Left colon (tissue), 2 donors: ENCODE data around the gene SLC3A2. TPM values are rescaled to one million over a fixed set of nuclear protein-coding genes. Genes with fewer than 3 reads are reported as not detected.

Experiments used
- total RNA-seq, 2 donors: library from RNA; stranded (reverse); fragmentation: NEBNext Ultra II Directional; extraction: Animal tissue kit (Norgen Biotek cat#: 25700); gene quantifications; one replicate each; pipeline ENCODE4 v1.2.1, GENCODE V29; 2021
- donor health status: DM: no; HTN: no; CAD: no.
- donor health status: DM: yes; HTN: yes; CAD: no.

Gene SLC3A2
- total RNA-seq, 2 donors from 2014 or later: 98.8 to 107 TPM

Other genes starting within 250 kb of the SLC3A2 start
- 100 to 1,000 TPM; 214 to 270 TPM for gene GANAB, start 234.3 kb upstream of the SLC3A2 start, total RNA-seq
- gene INTS5, start 227.6 kb upstream of the SLC3A2 start, total RNA-seq: 10 to 100 TPM; 16.6 to 17.1 TPM
- 10 to 100 TPM; 53.9 to 65.0 TPM for gene C11orf98, start 215.7 kb upstream of the SLC3A2 start, total RNA-seq
- 10 to 100 TPM; 14.0 to 15.1 TPM for gene CSKMT, start 215.6 kb upstream of the SLC3A2 start, total RNA-seq
- gene UQCC3, start 209.2 kb upstream of the SLC3A2 start, total RNA-seq: 10 to 100 TPM; 13.2 to 13.3 TPM
- gene LBHD1, start 208.6 kb upstream of the SLC3A2 start, total RNA-seq: 10 to 100 TPM in 1 of 2 donors, 1 to 10 TPM in 1; 6.5 to 12.8 TPM
- 10 to 100 TPM; 66.9 to 88.9 TPM for gene UBXN1, start 201.8 kb upstream of the SLC3A2 start, total RNA-seq
- 1 to 10 TPM; 2.2 to 3.6 TPM for gene LRRN4CL, start 191.4 kb upstream of the SLC3A2 start, total RNA-seq
- 10 to 100 TPM; 38.8 to 53.2 TPM for gene BSCL2, start 173.5 kb upstream of the SLC3A2 start, total RNA-seq
- gene GNG3, start 173.2 kb upstream of the SLC3A2 start, total RNA-seq: under 1 TPM in 1 of 2 donors, not detected in 1; 0.81 TPM
- gene HNRNPUL2, start 153.4 kb upstream of the SLC3A2 start, total RNA-seq: 10 to 100 TPM; 47.5 to 54.2 TPM
- 10 to 100 TPM; 27.3 to 34.9 TPM for gene TTC9C, start 152.4 kb upstream of the SLC3A2 start, total RNA-seq
- gene ZBTB3, start 126.7 kb upstream of the SLC3A2 start, total RNA-seq: 10 to 100 TPM; 11.5 to 14.5 TPM
- gene POLR2G, start 119.3 kb upstream of the SLC3A2 start, total RNA-seq: 10 to 100 TPM; 39.9 to 42.1 TPM
- gene TAF6L, start 109.5 kb upstream of the SLC3A2 start, total RNA-seq: 10 to 100 TPM; 16.9 to 18.3 TPM
- gene TMEM179B, start 93.5 kb upstream of the SLC3A2 start, total RNA-seq: 10 to 100 TPM; 50.9 to 58.2 TPM
- 10 to 100 TPM; 18.5 to 22.6 TPM for gene TMEM223, start 88.9 kb upstream of the SLC3A2 start, total RNA-seq
- gene NXF1, start 75.5 kb upstream of the SLC3A2 start, total RNA-seq: 10 to 100 TPM; 50.4 to 51.0 TPM
- gene STX5, start 48.8 kb upstream of the SLC3A2 start, total RNA-seq: 10 to 100 TPM; 37.7 to 39.6 TPM
- not detected for gene TEX54, start 48.1 kb upstream of the SLC3A2 start, total RNA-seq
- 10 to 100 TPM; 31.3 to 38.9 TPM for gene WDR74, start 41.3 kb upstream of the SLC3A2 start, total RNA-seq
- under 1 TPM; 0.84 to 0.98 TPM for gene CHRM1, start 40.5 kb downstream of the SLC3A2 start, total RNA-seq
- gene SLC22A6, start 104.1 kb downstream of the SLC3A2 start, total RNA-seq: not detected
- not detected for gene SLC22A8, start 134.9 kb downstream of the SLC3A2 start, total RNA-seq